GM18861 (cell line): ENCODE data around the gene GP2.

Source experiments
- ATAC-seq: cut with Tn5 transposase; IDR thresholded peaks from one replicate; pipeline ENCODE4 v1.9.1; 2021; ENCODE audit not compliant: unreplicated experiment

GP2 gene

DNA sequence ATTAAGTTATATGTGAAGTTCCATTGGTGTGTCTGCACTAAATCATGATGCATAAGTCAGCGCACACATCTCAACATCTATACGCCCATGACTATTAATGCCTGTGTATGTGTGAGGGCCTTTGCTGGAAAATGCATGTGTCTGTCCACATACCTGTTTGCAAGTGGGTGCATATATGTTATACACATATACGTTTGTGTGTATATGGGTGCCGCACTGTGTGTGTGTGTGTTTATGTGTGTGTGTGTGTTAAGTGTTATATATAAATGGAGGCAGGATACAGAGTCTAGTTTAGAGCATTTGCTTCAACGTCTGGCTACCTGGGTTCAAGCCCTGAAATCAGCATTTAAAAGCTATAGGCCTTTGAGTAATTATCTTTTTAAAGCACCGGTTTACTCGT lies 19.5 kb downstream of the GP2 start:
- ATAC-seq: no peak

DNA sequence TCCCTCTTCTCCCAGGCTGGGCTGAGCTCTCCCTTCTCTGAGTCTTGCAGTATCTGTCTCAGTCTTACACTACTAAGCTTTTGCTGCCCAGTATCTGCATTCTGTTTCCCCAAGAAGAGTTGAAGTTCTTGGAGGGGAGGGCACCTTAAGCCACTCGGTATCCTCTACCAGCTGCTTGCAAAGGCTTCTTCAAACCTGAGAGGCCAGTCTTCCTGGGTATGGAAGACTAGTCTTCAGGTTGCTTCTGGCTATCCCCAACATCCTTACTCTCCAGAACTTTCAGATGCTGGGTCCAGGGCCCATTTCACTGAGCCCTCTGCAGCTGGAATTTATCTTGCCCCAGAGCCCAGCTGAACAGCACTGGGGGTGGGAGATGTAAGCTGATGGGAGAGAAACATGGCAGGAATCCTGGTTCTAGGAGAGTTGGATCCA lies 20.1 kb downstream of the GP2 start:
- no peak for ATAC-seq

DNA sequence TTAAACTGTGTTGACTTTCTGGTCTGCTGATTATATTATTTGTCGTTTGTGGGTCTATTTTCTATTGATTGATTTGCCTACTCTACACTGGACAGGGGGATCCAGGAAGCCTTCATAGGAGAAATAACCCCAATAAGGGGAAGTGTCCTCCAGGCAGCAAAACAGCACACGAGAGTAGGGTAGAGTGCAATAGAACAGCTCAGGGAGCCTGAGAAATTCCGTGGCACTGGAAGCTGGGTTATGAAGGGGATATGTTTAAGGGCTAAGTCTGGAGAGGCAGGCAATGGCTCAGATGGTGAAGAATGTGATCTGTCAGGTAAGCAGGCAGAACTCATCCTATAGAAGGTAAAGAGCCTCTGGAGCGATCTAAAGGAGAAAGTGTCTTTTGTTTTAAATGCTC lies 20.9 kb downstream of the GP2 start:
- no peak for ATAC-seq

DNA sequence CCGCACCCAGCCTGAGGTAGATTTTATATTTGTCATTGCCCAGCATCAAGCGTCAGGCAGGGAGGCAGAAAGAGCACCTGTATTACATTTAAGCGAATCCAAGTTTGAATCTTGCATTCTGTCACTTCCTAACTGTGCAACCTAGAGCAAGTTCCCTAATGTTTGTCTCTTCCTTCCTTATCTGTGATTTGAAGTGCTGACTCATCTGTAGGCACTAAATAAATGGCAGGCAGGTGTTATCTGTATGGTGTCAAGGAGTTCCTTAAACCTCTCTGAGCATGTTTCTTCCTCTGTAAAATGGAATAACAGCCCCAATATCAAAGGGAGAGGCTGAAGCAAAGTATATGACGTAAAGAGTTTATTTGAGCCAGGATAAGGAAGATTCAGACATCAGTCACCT lies 24.3 kb downstream of the GP2 start:
- ATAC-seq: no peak

DNA sequence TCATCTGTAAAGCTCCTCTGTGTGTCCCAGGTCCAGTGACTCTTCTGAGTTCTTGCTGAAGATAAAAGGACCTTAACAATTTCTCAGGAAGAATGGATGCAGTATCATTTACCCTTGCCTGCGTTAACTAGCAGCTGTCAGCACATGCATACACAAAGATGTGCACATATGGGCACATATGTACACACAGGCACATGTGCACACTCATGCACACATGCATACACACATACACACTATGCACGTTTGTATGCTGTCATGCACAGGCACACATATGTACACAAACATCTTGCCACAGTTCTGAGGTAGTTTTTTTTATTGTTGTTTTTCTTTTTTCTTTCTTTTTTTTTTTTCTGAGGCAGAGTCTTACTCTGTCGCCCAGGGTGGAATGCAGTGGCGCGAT lies 24.9 kb downstream of the GP2 start:
- ATAC-seq: no peak

DNA sequence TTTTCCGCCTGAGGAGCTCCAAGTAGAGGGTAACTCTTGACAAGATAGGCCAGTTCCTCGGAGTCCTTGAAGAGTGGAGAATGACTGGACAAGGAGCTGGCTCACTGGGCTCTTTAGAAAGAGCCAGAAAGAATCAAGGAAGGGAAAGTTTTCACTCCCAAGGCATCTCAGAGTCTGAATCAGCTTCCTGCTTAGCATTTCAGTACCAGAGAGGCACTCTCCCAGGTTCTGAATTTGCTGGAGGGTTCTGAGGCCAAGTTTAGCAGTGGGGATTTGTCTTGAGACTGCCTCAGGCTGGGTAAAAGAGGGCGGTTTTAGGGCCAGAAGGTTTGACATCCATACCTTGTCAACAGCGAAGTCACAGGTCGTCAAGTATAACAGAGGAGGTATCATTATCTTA lies 25.5 kb downstream of the GP2 start:
- no peak for ATAC-seq

DNA sequence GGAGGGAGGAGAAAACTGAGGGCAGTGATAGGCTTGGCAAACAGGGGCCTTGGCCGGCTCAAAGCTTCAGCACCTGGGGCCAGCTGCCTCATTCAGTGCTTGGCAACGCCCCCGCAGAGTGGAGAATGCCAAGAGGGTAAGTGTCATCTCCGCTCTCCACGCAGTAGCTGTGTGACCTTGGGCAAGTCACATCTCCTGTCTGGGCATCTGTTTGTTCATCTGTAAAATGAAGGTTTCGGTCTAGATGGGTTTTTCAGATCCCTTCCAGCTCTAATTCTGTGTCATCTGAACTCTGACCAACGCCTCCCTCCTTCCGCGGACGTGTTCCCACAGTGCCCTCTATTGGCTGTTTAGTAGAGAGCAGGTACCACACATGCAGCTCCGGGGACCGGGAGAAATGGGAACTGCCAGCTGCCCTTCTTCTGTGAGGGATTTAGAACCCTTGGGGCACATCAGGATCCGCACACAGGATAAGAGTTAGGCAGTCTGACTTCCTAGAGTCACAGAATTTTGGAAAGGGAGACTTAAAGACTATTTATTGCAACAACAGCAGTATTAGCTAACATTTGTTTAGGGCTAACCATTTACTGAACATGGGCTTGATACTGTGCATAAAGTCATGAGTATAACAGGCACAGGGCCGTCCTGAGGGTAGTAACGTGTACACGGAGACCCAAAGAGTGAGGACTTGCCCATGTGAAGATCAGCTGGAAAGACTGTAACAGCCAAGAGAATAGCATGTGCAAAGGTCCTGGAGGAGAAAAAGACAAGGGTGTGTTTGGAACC lies 26.8 kb downstream of the GP2 start:
- ATAC-seq: no peak

DNA sequence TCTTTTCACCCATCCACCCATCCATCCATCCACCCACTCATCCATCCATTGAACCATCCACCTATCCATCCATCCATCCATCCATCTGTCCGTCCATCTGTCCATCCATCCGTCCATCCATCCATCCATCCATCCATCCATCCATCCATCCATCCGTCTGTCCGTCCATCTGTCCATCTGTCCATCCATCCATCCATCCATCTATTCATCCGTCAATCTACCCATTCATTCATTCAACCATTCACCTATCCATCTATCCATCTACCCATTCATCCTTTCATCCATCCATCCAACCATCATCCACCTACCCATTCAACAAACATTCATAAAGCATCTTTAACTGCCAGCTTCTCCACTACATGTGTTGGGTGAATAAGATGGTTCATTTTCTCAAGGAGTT lies 28.9 kb downstream of the GP2 start:
- no peak for ATAC-seq

DNA sequence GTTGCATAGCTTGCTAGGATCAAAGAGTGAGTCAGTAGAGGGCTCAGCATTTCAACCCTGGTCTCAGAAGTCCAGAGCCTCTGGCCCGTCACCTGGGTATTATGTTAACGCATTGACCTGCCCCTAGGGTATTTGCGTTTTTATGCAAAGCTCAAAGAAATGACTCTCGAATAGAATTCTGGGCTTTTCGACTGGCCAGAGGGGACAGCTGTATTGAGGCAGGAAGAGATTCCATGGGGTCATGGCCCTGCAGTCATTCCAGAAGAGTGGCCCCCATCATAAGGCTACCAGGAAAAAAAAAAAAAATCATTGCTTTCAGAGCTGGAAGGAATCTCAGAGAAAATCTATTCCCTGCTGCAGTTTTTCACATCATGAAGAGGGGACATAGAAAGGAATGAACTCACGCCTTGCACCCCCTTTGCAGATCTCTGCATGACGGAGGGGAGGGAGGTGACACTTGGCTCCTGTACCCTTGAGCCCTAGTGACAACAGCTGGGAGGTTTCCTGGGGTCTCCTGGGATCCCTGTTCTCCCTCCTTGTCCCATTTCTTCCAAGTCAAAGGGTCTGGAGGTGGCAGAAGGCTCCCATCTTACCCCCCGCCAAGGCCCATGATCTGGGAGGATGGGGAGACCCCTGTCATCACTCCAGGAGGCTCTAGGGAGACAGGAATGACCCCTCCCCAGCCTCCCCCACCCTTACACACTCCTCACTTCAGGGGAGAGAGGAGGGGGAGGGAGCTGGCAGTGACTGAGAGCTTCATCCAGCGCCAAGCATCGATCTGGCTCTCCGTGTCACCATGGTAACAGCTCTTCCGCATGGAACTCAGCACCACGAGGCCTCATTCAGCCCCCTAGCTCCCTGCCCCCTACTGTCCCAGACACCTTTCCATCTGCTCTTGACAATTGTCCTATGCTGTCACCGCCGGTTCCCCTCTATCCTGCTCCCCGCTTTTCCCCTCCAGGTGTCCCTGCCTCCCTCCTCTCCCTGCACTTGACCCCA lies 35.8 kb downstream of the GP2 start:
- ATAC-seq: no peak

DNA sequence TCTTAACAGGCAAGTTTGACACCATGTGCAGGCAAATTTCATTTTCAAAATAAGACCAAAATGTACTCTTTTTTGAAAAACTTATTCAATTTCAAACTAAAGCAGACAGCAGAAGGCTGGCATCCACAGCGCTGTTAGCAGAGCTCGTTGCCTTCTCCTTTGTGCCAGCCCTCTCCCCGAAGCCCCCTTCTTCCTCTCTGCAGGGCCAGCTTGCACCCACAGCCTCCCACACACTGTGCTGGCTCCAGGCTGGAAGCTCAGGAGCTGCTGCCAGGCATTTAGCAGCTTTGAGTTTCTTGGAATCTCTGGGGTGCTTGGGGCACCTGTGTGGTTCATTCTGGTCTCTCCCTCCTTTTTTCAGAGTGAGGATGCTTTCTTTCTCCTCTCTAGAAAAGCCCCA lies 37.7 kb downstream of the GP2 start:
- ATAC-seq: no peak

DNA sequence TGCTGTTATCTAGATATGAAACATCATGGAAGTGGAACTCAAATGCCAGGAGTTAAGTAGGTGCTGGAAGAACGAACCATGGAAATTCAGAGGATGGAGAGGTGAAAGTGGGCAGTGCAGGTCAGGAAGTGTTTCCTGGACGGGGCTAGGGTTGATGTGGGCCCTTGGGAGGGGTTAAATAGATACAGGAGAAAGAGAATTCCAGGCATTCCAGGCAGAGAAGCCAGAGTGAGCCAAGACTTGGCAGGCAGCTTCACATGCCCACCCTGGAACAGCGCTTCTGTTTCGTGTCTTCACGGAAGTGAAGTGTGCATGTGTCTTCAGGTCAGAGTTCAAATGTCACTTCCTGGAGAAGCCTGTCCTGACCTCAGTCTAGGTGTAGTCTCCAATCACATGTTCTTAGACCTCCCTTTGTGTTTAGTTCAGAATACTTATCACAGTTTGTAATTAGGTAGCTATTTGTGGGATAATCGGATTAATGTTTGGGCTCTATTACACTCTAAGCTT lies 41.3 kb downstream of the GP2 start:
- ATAC-seq: no peak

DNA sequence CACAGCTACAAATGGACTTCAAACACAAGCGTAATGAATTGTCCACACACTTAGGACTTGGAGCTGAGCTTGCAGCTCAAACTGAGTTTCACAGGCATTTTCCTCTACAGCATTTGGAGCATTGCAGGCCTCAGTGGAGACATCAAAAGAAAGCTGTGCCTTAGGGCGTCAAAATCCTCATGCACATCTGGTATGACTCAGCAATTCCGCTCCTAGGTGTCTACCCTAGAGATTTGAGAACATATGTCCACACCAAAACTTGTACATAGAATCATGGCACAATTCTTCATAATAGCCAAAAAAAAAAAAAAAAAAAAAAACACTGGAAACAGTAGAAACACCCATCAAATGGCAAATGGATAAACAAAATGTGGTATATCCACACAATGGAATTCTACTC lies 47.1 kb downstream of the GP2 start:
- no peak for ATAC-seq

DNA sequence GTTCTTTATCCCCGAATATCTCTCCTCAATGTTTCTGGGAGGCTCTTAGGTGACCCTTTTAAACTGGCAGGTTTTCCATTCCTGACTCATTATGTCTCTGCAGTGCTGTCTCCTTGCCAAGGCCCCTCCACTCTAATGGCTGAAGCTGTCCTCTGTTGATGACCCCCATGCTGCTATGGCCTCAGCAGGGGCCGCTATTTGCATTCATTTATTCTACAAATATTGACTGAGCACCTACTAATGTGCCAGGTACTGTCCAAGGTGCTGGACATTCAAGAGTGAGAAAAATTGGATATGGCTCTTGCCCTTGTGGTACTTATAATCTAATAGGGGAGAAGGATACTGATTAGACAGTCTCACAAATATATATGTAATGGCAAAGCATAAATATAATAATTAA lies 55.4 kb downstream of the GP2 start:
- no peak for ATAC-seq

DNA sequence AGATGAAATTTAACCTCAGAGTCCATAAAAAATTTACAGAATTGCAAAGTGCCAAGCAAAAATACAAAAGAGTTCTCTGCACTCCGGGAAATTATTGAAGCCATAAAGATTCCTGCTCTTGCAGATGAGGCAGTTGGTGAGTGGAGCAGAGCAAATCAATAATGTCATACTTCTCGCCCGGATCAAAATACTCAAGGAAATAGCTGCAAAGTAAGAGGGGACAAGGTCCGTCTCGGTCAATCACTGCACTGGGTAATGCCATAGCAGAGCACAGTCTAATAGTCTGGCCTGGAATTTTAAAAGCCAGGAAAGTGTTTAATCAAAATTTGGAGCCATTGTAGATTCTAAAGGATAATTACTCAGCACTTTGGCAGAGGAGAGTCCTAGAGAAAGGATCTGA lies 58.9 kb downstream of the GP2 start:
- no peak for ATAC-seq

DNA sequence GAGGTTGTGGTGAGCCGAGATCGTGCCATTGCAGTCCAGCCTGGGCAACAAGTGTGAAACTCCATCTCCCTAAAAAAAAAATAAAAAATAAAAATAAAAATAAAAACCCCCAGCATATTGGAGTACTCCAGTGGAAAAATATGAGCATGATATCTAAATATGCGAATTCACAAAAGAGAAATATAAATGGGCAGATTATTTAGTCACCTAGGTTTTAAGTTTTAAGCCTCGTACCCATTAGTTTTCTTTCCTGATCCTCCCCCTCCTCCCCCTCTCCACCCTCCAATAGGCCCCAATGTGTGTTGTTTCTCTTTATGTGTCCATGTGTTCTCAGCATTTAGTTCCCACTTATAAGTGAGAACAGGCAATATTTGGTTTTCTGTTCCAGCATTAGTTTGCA lies 62.3 kb downstream of the GP2 start:
- ATAC-seq: no peak

DNA sequence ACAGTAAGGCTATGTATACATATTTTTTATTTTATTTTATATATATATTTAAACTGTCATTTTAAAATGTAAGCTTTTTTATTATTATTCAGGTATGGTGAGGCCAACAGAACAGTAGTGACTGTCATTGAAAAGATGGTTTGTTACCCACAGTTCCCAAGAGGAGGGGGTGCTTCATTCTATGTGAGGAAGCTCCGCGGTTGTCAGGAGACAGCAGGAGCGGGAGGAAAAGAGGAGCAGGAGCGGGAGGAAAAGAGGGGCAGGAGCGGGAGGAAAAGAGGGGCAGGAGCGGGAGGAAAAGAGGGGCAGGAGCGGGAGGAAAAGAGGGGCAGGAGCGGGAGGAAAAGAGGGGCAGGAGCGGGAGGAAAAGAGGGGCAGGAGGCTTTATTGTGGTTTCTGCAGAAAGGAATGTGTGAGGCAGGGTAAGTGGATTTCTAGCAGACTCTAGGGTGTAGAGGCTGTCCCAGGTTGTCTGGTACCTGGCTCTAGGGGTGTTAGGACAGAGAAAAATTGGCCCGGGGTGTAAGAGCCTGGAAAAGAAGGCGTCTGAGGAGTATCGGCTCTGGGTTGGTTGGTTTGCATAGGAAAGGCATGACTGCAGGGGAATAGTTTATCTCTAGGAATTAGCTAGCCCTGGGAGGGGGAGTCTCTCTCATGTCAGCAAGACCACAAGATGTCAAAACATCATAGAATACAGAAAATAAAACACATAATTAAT lies 64.0 kb downstream of the GP2 start:
- no peak for ATAC-seq

DNA sequence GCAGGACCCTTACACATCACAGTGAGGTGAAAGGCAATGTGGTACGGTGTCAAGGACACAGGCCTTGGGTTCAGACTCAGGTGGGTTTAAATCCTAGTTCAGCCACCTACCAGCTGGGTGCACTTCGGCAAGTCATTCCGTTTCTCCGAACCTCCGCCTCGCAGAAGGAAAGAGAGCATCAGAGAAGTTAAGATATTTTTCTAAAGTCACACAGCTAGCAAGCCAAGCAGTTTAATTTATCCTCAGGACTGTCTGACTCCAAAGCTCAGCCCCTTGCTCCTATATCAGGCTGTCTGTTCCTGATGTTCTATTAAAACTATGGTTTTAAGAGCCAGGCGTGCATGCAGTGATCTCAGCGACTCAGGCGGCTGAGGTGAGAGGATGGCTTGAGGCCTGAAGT lies 65.1 kb downstream of the GP2 start:
- no peak for ATAC-seq

DNA sequence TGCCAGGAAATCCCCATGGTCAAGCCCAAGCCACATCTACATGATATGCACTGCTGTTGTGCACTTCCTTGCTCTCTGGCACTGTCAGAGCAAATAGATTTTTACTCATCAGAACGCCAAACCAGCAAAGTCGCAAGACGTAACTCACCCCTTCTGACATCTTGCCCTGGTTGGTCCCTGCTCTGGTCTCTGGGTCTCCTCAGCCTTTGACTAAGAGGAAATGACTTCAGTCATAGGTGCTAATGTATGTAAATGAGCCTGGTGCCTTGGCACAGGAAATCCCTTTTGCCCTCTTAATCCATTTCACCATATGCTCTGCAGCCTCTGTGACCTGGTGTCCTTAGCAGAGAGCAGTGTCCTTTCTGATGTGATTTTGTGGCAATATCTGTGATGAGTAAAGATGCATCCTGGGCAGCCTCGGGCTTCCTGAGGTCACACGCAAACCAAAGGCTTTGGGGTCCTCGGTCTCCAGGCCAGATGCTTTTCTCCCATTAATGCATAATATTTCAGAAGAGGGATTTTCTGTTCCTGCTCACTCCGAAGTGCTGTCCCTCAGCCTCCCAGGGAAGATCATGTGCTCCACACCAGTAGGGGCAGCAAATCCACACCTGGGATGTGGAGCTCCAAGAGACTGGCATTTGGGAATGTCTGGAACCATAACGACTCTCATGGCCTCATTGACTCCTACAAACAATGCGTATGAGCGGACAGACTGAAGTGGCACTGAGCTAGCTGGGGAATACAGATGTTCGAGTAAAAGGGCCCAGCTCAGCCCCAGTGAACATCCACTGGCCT lies 66.9 kb downstream of the GP2 start:
- ATAC-seq: no peak
